Immature natural killer cell (primary cell): ENCODE measurements around the gene NINJ2. TPM values are rescaled to one million over a fixed set of nuclear protein-coding genes. Genes with fewer than 3 reads are reported as not detected.

Experiments used
- DNase-seq, 3 donors: peaks; one replicate each; pipeline ENCODE4 v3.0.0; 2022; ENCODE audit warnings: mixed read lengths in 1 of 3
- H3K27ac Mint-ChIP-seq, 6 donors: one replicate each; pipeline ENCODE4 v1.8.0; 2020; ENCODE audit warnings: mixed read lengths in 6 of 6, mild to moderate bottlenecking in 5 of 6, inconsistent platforms in 4 of 6, moderate library complexity in 3 of 6
- H3K27me3 Mint-ChIP-seq, 3 donors: one replicate each; pipeline ENCODE4 v1.8.0; 2020 to 2021; ENCODE audit warnings: low read depth in 3 of 3, mild to moderate bottlenecking in 3 of 3, mixed read lengths in 3 of 3, moderate library complexity in 3 of 3, inconsistent platforms in 1 of 3
- H3K36me3 Mint-ChIP-seq, 3 donors: one replicate each; pipeline ENCODE4 v1.8.0; 2020; ENCODE audit warnings: mixed read lengths in 3 of 3, inconsistent platforms in 2 of 3, mild to moderate bottlenecking in 2 of 3
- H3K4me1 Mint-ChIP-seq, 2 donors: one replicate each; pipeline ENCODE4 v1.8.0; 2020; ENCODE audit warnings: inconsistent platforms in 2 of 2, mild to moderate bottlenecking in 2 of 2, mixed read lengths in 2 of 2, moderate library complexity in 1 of 2
- H3K4me3 Mint-ChIP-seq, 5 donors: one replicate each; pipeline ENCODE4 v1.8.0; 2020; ENCODE audit warnings: mild to moderate bottlenecking in 5 of 5, mixed read lengths in 5 of 5, inconsistent platforms in 3 of 5, moderate library complexity in 3 of 5
- H3K9me3 Mint-ChIP-seq, 6 donors: one replicate each; pipeline ENCODE4 v1.8.0; 2020; ENCODE audit warnings: mild to moderate bottlenecking in 6 of 6, mixed read lengths in 6 of 6, inconsistent platforms in 4 of 6, moderate library complexity in 3 of 6
- polyA plus RNA-seq, 3 donors: library from polyadenylated mRNA; unstranded; fragments of 300-500 nt; fragmentation: Illumina TruSeq; gene quantifications; one replicate each; pipeline ENCODE4 v1.2.3, GENCODE V29; 2021

The NINJ2 gene
- polyA plus RNA-seq, 3 donors from 2014 or later: 18.2 to 42.3 (median 25.7) TPM

- Mint-ChIP-seq H3K27ac (no peak overlapping the region), H3K27me3 (peaks cover 0 to 2% (median 0%) of the 10 kb centered on the region in 3 donors)
Observed at GRCh38 chr12:690466-690865, 27.2 kb upstream of the NINJ2 start.

DNA sequence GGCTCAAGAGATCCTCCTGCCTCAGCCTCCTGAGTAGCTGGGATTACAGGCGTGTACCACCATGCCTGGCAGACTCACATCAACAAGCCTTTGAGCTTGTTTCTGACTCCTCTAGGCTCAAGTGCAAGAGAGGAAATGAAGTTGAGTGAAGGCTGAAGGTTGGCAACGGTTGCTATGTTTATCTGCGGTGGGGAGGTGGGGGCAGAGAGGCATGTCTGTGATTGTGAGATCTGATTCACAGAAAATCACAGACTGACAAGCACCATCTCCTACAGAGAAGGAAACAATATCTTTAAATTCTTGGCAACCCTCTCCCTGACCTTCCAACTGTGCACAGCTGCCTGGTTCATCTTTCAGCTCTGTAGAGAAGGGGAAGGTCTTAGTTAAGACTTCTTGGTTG is 22.1 kb upstream of the NINJ2 start:
- Mint-ChIP-seq H3K36me3 (no peaks in the 10 kb centered on the region), H3K9me3 (no peaks in the 10 kb centered on the region), H3K4me3 (peak overlapping the region; percentile 26 to 73 (median 63)), H3K27ac (peak overlapping the region; percentile 80 to 98 (median 96)), H3K4me1 (peaks cover 25 to 28% of the 10 kb centered on the region in 2 donors), H3K27me3 (peaks cover 0 to 5% (median 2%) of the 10 kb centered on the region in 3 donors)
- peak; percentile 81 to 90 (median 83) for DNase-seq

More at GRCh38 chr12:690466-690865, 27.2 kb upstream of the NINJ2 start:
- Mint-ChIP-seq H3K4me3 (no peak overlapping the region), H3K9me3 (no peaks in the 10 kb centered on the region), H3K36me3 (no peaks in the 10 kb centered on the region), H3K4me1 (peaks cover 9 to 12% of the 10 kb centered on the region in 2 donors)
- DNase-seq: no peak

DNA sequence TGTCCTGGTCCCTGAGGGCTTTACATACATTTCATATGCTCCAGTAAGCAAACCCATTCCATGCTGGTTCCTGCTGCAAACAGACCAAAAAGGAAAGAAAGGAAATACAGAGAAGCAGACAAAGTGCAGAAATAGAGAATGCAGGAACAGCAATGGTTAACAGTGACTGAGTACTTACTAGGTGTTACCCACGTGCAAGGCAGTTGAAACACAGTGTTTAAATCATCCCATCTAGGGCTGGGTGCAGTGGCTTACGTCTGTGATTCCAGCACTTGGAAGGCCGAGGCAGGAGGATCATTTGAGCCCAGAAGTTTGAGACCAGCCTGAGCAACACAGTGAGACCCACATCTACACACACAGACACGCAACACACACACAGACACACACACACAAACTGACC is 21.2 kb upstream of the NINJ2 start:
- peak overlapping the region in 3 of 5 donors; percentile 43 to 57 (median 53) for H3K4me3 Mint-ChIP-seq
- peak in 1 of 3 donors; percentile 31 for DNase-seq
- H3K9me3 Mint-ChIP-seq: no peaks in the 10 kb centered on the region
- H3K36me3 Mint-ChIP-seq: no peaks in the 10 kb centered on the region
- peaks cover 0 to 5% (median 2%) of the 10 kb centered on the region in 3 donors for H3K27me3 Mint-ChIP-seq
- H3K4me1 Mint-ChIP-seq: peaks cover 25 to 28% of the 10 kb centered on the region in 2 donors
- peak overlapping the region; percentile 77 to 97 (median 91) for H3K27ac Mint-ChIP-seq

DNA sequence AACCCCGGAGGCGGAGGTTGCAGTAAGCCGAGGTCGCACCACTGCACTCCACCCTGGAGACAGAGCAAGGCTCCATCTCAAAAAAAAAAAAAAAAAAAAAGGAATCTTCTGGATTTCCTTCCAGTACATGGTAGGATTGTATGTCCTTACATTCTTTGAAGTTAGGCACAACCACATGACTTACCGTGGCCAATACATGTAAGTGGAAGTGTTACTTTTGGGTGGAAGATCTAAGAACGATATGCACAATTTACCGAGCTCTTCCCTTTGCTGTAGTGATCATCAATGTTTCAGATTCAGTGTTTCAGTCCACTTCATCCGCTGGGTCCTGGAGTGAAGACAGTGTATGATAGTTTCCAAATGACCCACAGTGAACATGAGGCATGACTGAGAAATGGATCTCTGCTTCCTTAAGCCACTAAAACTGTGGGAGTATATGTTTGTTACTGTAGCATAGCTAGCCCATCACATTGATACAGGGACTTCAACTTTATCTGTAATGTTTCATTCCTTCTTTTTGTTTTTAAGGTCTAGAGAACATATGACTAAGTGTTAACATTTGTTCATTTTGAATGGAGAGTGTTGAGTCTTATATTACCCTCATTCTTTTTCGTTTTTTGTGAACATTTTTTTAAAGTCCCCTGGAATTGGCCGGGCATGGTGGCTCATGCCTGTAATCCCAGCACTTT is 18.5 kb upstream of the NINJ2 start:
- Mint-ChIP-seq H3K27ac (peak overlapping the region in 5 of 6 donors; percentile 17 to 93 (median 59)), H3K27me3 (peaks cover under 1 to 5% (median 4%) of the 10 kb centered on the region in 3 donors), H3K4me3 (peak overlapping the region in 1 of 5 donors; percentile 72), H3K4me1 (peaks cover 24 to 28% of the 10 kb centered on the region in 2 donors), H3K9me3 (no peaks in the 10 kb centered on the region), H3K36me3 (no peaks in the 10 kb centered on the region)
- DNase-seq: no peak

DNA sequence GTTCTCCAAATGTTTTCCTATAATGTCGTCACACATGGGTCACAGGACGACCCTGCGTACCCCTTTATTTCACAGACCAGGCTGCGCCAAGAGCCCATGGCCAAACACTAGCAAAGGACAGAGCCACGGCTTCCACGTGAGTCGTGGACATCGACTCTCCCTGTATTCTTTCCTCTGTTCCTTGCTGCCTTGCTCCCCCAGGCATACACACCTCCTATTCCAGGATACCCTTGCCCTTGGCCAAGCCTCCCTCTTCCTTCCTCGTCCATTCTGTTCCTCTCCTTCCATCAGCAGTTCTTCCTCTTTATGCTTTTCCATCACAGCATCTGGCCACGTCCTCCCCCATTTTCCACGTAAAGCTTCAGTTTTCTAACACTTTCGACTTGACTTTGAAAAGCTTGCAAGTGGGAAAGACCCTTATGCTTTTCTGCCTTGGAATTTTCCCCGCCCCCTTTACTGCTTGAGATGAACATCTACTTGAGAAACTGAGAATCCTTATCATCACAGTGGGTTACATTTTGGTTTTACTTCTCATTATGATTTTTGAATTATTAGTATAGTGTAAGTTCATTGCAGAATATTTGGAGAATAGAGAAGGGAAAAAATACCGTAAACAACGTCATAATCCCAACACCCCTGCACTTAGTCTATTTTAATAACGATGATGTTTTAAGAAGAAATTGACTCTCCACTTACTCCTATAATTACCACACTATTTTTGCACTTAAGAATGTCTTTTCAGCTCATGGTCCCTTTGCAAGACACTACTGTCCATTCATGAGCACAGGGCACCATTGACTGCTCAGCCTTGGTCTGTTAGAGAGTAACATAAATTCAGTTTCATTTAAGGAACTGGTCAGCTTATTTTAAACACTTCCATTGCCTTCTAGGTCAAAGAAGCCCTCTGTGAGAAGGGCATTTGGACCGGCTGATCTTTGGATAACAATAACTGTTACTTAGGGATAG is 15.8 kb upstream of the NINJ2 start:
- peaks cover 0 to 4% (median 4%) of the 10 kb centered on the region in 3 donors for H3K27me3 Mint-ChIP-seq
- no peaks in the 10 kb centered on the region for H3K9me3 Mint-ChIP-seq
- H3K4me1 Mint-ChIP-seq: peaks cover 12 to 20% of the 10 kb centered on the region in 2 donors
- H3K4me3 Mint-ChIP-seq: peak overlapping the region in 1 of 5 donors; percentile 63
- H3K36me3 Mint-ChIP-seq: no peaks in the 10 kb centered on the region
- H3K27ac Mint-ChIP-seq: peak overlapping the region in 3 of 6 donors; percentile 5 to 76 (median 17)
- DNase-seq: no peak

- H3K4me1 Mint-ChIP-seq: peaks cover 34 to 38% of the 10 kb centered on the region in 2 donors
- H3K27me3 Mint-ChIP-seq: peaks cover 0 to 4% (median 2%) of the 10 kb centered on the region in 3 donors
- no peaks in the 10 kb centered on the region for H3K9me3 Mint-ChIP-seq
- no peak for DNase-seq
- peak overlapping the region in 4 of 5 donors; percentile 46 to 71 (median 50) for H3K4me3 Mint-ChIP-seq
- peak overlapping the region in 4 of 6 donors; percentile 87 to 96 (median 90) for H3K27ac Mint-ChIP-seq
- no peaks in the 10 kb centered on the region for H3K36me3 Mint-ChIP-seq
Observed at GRCh38 chr12:675562-675961, 12.3 kb upstream of the NINJ2 start.

- H3K36me3 Mint-ChIP-seq: no peaks in the 10 kb centered on the region
- H3K4me3 Mint-ChIP-seq: peak overlapping the region; percentile 65 to 86 (median 72)
- DNase-seq: peak; percentile 65 to 85 (median 69)
- peaks cover 0 to 4% (median 2%) of the 10 kb centered on the region in 3 donors for H3K27me3 Mint-ChIP-seq
- no peaks in the 10 kb centered on the region for H3K9me3 Mint-ChIP-seq
- peaks cover 34 to 38% of the 10 kb centered on the region in 2 donors for H3K4me1 Mint-ChIP-seq
- H3K27ac Mint-ChIP-seq: peak overlapping the region; percentile 86 to 99 (median 94)
Observed at GRCh38 chr12:674272-674781, 11.1 kb upstream of the NINJ2 start.

GRCh38 chr12:673849-674248 is 10.6 kb upstream of the NINJ2 start:
- H3K4me1 Mint-ChIP-seq: peaks cover 34 to 38% of the 10 kb centered on the region in 2 donors
- no peak for DNase-seq
- no peaks in the 10 kb centered on the region for H3K36me3 Mint-ChIP-seq
- no peaks in the 10 kb centered on the region for H3K9me3 Mint-ChIP-seq
- peak overlapping the region; percentile 86 to 99 (median 94) for H3K27ac Mint-ChIP-seq
- H3K27me3 Mint-ChIP-seq: peaks cover 0 to 4% (median 4%) of the 10 kb centered on the region in 3 donors
- peak overlapping the region; percentile 65 to 86 (median 72) for H3K4me3 Mint-ChIP-seq

GRCh38 chr12:669576-669945 is 6.3 kb upstream of the NINJ2 start:
- DNase-seq: no peak
- peaks cover 44 to 45% of the 10 kb centered on the region in 2 donors for H3K4me1 Mint-ChIP-seq
- H3K4me3 Mint-ChIP-seq: no peak overlapping the region
- H3K9me3 Mint-ChIP-seq: no peaks in the 10 kb centered on the region
- H3K27me3 Mint-ChIP-seq: peaks cover 2 to 7% (median 3%) of the 10 kb centered on the region in 3 donors
- no peaks in the 10 kb centered on the region for H3K36me3 Mint-ChIP-seq
- no peak overlapping the region for H3K27ac Mint-ChIP-seq

- peak overlapping the region in 1 of 6 donors; percentile 88 for H3K27ac Mint-ChIP-seq
- peaks cover 29 to 31% of the 10 kb centered on the region in 2 donors for H3K4me1 Mint-ChIP-seq
- peaks cover 2 to 9% (median 2%) of the 10 kb centered on the region in 3 donors for H3K27me3 Mint-ChIP-seq
- peak overlapping the region in 2 of 5 donors; percentile 21 to 68 for H3K4me3 Mint-ChIP-seq
- no peaks in the 10 kb centered on the region for H3K9me3 Mint-ChIP-seq
- H3K36me3 Mint-ChIP-seq: no peaks in the 10 kb centered on the region
- no peak for DNase-seq
Observed at GRCh38 chr12:668090-668481, 4.8 kb upstream of the NINJ2 start.

DNA sequence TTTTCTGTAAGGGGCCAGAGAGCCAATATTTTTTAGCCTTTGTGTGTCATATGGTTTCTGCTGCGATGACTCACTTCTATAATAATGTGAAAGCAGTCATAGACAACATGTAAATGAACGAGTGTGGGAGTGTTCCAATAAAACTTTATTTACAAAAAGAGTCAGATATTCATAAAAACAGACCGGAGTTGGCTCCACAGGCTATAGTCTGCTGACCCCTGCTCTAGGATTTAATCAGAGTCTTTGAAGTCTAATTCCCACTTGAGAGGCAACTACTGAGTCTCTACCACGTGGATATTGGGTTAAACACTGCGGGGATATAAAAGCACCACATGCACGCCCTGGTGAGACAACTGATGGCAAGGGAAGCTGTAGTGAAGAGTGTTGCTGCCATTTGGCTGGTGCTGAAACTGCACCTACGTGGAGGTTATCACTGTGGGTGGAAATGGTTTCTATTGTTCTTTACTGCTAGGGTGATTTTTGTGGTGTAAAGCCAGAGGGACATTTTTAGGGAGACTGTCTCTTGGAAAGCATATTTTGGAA is 3.6 kb upstream of the NINJ2 start:
- Mint-ChIP-seq H3K4me3 (peak overlapping the region in 3 of 5 donors; percentile 22 to 68 (median 60)), H3K4me1 (peaks cover 16 to 18% of the 10 kb centered on the region in 2 donors), H3K36me3 (no peaks in the 10 kb centered on the region), H3K27ac (peak overlapping the region in 4 of 6 donors; percentile 61 to 88 (median 76)), H3K27me3 (peaks cover 2 to 9% (median 3%) of the 10 kb centered on the region in 3 donors), H3K9me3 (no peaks in the 10 kb centered on the region)
- peak in 2 of 3 donors; percentile 17 to 64 for DNase-seq

DNA sequence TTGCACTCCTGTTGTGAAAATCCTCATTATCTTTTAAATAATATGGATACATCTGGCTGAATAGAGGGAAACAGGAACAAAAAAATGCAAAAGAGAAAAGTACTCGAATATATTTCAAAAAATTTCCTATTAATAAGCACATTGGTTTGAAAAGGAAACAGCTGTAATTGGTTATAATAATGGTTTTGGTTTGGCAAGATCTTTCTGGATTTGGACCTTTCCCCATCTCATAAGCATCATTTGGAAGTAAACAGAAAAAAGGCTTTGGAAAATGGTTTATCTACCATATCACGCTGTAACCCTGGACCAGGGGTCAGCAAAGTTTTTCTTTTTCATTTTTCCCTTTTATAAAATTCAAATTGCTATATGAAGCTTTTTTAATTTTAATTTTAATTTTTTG is 2.8 kb upstream of the NINJ2 start:
- Mint-ChIP-seq H3K36me3 (no peaks in the 10 kb centered on the region), H3K27me3 (peaks cover 2 to 9% (median 3%) of the 10 kb centered on the region in 3 donors), H3K4me1 (peaks cover 16 to 17% of the 10 kb centered on the region in 2 donors), H3K27ac (no peak overlapping the region), H3K9me3 (no peaks in the 10 kb centered on the region), H3K4me3 (no peak overlapping the region)
- no peak for DNase-seq

- H3K27me3 Mint-ChIP-seq: peaks cover 2 to 9% (median 3%) of the 10 kb centered on the region in 3 donors
- no peaks in the 10 kb centered on the region for H3K36me3 Mint-ChIP-seq
- H3K27ac Mint-ChIP-seq: peak overlapping the region in 1 of 6 donors; percentile 40
- H3K4me3 Mint-ChIP-seq: no peak overlapping the region
- no peaks in the 10 kb centered on the region for H3K9me3 Mint-ChIP-seq
- no peak for DNase-seq
- H3K4me1 Mint-ChIP-seq: peaks cover 16 to 17% of the 10 kb centered on the region in 2 donors
Observed at GRCh38 chr12:664779-665092, 1.5 kb upstream of the NINJ2 start.
